ENCODE data around the gene F2. TPM values are rescaled to one million over a fixed set of nuclear protein-coding genes. Genes with fewer than 3 reads are reported as not detected.
"Not testable (repeated sequence)": the region's sequence is repeated elsewhere in the genome, so short reads cannot be mapped to it uniquely, and the experiment has no call there.

Gene F2
- total RNA-seq, result not detected in 2 replicates

- Histone ChIP-seq H3K4me2 (ENCODE audit: insufficient read depth, low read length) (no peak within 1 kb of the TSS), H3K36me3 (ENCODE audit: insufficient read depth, low read length) (no peaks in the 10 kb centered on the region), H3K79me2 (ENCODE audit: insufficient read depth, low read length) (no peaks in the 10 kb centered on the region), H3K27ac (ENCODE audit: low read depth, low read length) (no peak within 1 kb of the TSS), H3K4me3 (ENCODE audit: insufficient read depth, low read length) (no peak within 1 kb of the TSS), H4K20me1 (ENCODE audit: insufficient read depth, low read length) (no peaks in the 10 kb centered on the region), H3K4me1 (ENCODE audit: insufficient read depth, low read length) (peaks cover 8% of the 10 kb centered on the region), H2AFZ (ENCODE audit: low read length) (peak within 1 kb of the TSS; percentile 36), H3K27me3 (ENCODE audit: insufficient read depth, low read length) (no peaks in the 10 kb centered on the region), H3K9me3 (ENCODE audit: low read depth, low read length) (no peaks in the 10 kb centered on the region)
- peak; percentile 72 for DNase-seq (ENCODE audit: insufficient read length, low spot score, missing footprints)
- no peak for TF ChIP-seq CTCF (IDR thresholded peaks at IDR 0.05; ENCODE audit: extremely low read depth, low read depth, low read length)
Measured at GRCh38 chr11:46719048-46719542, at the start of gene F2. Gene F2 (plus strand): TSS chr11:46719213. CDS start chr11:46719236, 23 bp downstream.

- Histone ChIP-seq H3K9me3 (ENCODE audit: low read depth, low read length) (no peaks in the 10 kb centered on the region), H3K36me3 (ENCODE audit: insufficient read depth, low read length) (peaks cover 67% of the 10 kb centered on the region), H3K79me2 (ENCODE audit: insufficient read depth, low read length) (no peaks in the 10 kb centered on the region), H2AFZ (ENCODE audit: low read length) (no peak overlapping the region), H3K4me1 (ENCODE audit: insufficient read depth, low read length) (peaks cover 8% of the 10 kb centered on the region), H3K27ac (ENCODE audit: low read depth, low read length) (no peak overlapping the region), H3K27me3 (ENCODE audit: insufficient read depth, low read length) (no peaks in the 10 kb centered on the region), H3K4me3 (ENCODE audit: insufficient read depth, low read length) (no peak overlapping the region), H3K4me2 (ENCODE audit: insufficient read depth, low read length) (no peak overlapping the region), H4K20me1 (ENCODE audit: insufficient read depth, low read length) (no peaks in the 10 kb centered on the region)
- TF ChIP-seq CTCF (IDR thresholded peaks at IDR 0.05; ENCODE audit: extremely low read depth, low read depth, low read length), result peak; percentile 41
- DNase-seq (ENCODE audit: insufficient read length, low spot score, missing footprints), result no peak
Measured at GRCh38 chr11:46669711-46670139, 49.3 kb upstream of the F2 start.

- not testable (repeated sequence) for H3K27ac ChIP-seq (ENCODE audit: low read depth, low read length); DNase-seq (ENCODE audit: insufficient read length, low spot score, missing footprints)
Measured at GRCh38 chr11:46670521-46670920, 48.5 kb upstream of the F2 start.

GRCh38 chr11:46671958-46672315 lies 47.1 kb upstream of the F2 start:
- no peaks in the 10 kb centered on the region for H3K79me2 ChIP-seq (ENCODE audit: insufficient read depth, low read length)
- no peak overlapping the region for H3K4me3 ChIP-seq (ENCODE audit: insufficient read depth, low read length)
- H2AFZ ChIP-seq (ENCODE audit: low read length), result no peak overlapping the region
- H3K36me3 ChIP-seq (ENCODE audit: insufficient read depth, low read length), result peaks cover 59% of the 10 kb centered on the region
- H3K27me3 ChIP-seq (ENCODE audit: insufficient read depth, low read length), result no peaks in the 10 kb centered on the region
- H4K20me1 ChIP-seq (ENCODE audit: insufficient read depth, low read length), result no peaks in the 10 kb centered on the region
- H3K4me1 ChIP-seq (ENCODE audit: insufficient read depth, low read length), result peaks cover 22% of the 10 kb centered on the region
- H3K27ac ChIP-seq (ENCODE audit: low read depth, low read length), result no peak overlapping the region
- no peak overlapping the region for H3K4me2 ChIP-seq (ENCODE audit: insufficient read depth, low read length)
- no peaks in the 10 kb centered on the region for H3K9me3 ChIP-seq (ENCODE audit: low read depth, low read length)
- TF ChIP-seq CTCF (IDR thresholded peaks at IDR 0.05; ENCODE audit: extremely low read depth, low read depth, low read length), result no peak
- no peak for DNase-seq (ENCODE audit: insufficient read length, low spot score, missing footprints)

More at GRCh38 chr11:46670521-46670920, 48.5 kb upstream of the F2 start:
- H3K4me3 ChIP-seq (ENCODE audit: insufficient read depth, low read length); H2AFZ ChIP-seq (ENCODE audit: low read length); H3K4me2 ChIP-seq (ENCODE audit: insufficient read depth, low read length); H3K9me3 ChIP-seq (ENCODE audit: low read depth, low read length); H3K27me3 ChIP-seq (ENCODE audit: insufficient read depth, low read length); H3K79me2 ChIP-seq (ENCODE audit: insufficient read depth, low read length); H4K20me1 ChIP-seq (ENCODE audit: insufficient read depth, low read length): not testable (repeated sequence)
- Histone ChIP-seq H3K36me3 (ENCODE audit: insufficient read depth, low read length) (peaks cover 63% of the 10 kb centered on the region), H3K4me1 (ENCODE audit: insufficient read depth, low read length) (peaks cover 16% of the 10 kb centered on the region)

Data from osteoblast (primary cell).